Motor neuron (in vitro differentiated cells): ENCODE results near the gene NEK1. TPM values are rescaled to one million over a fixed set of nuclear protein-coding genes. Genes with fewer than 3 reads are reported as not detected.

Source experiments
- ATAC-seq, 8 experiments: fragments of 200-7000 bp; cut with Tn5 transposase; replicated peaks in 6 of 8; 2 replicates each; pipeline ENCODE4 v1.8.0; 2021; ENCODE audit warnings: mild to moderate bottlenecking in 8 of 8, moderate library complexity in 8 of 8
- H3K27ac ChIP-seq, 2 donors: fragments of 250-450 bp; sonication (Bioruptor Pico); 2 replicates each; pipeline ENCODE4 v1.9.0; 2021; ENCODE audit warnings: antibody characterized with exemption in 2 of 2, mild to moderate bottlenecking in 2 of 2, moderate library complexity in 1 of 2
- H3K4me1 ChIP-seq, 2 donors: fragments of 250-450 bp; sonication (Bioruptor Pico); replicated peaks in 1 of 2; 2 replicates each; pipeline ENCODE4 v1.6.1; 2021; ENCODE audit warnings: antibody characterized with exemption in 2 of 2, mild to moderate bottlenecking in 2 of 2, moderate library complexity in 1 of 2
- H3K4me3 ChIP-seq, 5 donors: fragments of 250-450 bp; sonication (Bioruptor Pico); 2 replicates each; pipeline ENCODE4 v1.9.0; 2021; ENCODE audit warnings: antibody characterized with exemption in 5 of 5, mild to moderate bottlenecking in 5 of 5, moderate library complexity in 4 of 5
- WGBS, 10 experiments: fragments of 450-650 bp; shearing (Covaris generic); methylation state at CpG; one replicate each; pipeline ENCODE4 v1.0.0; 2022; 5-methylcytosine and 5-hydroxymethylcytosine counted together
- in situ Hi-C, 9 experiments: fragments of 400-800 bp; cut with MboI; loops; one replicate each; pipeline ENCODE4 v1.15.0; 2021; ENCODE audit warnings: low sequenced_read_pairs in 9 of 9, low pct_unique_long_range_greater_than_20kb in 2 of 9; ENCODE audit not compliant: unreplicated experiment in 9 of 9
- total RNA-seq, 8 experiments: library from RNA; unstranded; fragments of 300-600 nt; gene quantifications; 2 replicates each; pipeline versions ENCODE4 v1.2.3 to v1.2.4, GENCODE V29; 2022

Gene NEK1
- total RNA-seq, 8 experiments from 2014 or later = 10.7 to 24.5 (median 16.0) TPM

DNA sequence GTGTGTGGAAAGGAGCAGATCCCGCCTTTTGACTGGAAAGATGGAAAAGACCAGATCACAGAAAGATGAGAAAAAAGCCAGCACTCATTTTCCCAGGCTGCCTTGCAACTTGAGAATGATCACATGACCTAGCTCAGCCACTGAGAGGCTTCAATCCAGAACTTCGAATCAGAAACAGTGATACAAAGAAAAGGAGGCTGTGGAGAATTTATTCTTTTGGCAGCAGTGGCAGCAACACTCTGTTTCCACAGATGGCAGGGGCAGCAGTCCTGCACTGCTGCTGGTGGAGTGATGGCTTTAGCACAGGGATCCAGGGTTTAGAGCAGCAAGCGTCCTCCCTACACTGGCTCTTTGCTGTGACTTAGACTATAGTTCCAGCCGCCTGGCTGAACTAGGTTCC is 263.8 kb downstream of the NEK1 start:
- Histone ChIP-seq H3K4me3 (no peak overlapping the region), H3K4me1 (no peaks in the 10 kb centered on the region), H3K27ac (no peak overlapping the region)
- 0 to 100% (median 97%) methylated on average over 1 to 4 of the region's 4 CpGs; no CpG with 5 or more reads in 1 of the 10 experiments for WGBS, 10 experiments
- no peak for ATAC-seq
- in situ Hi-C loops = no loop called here

DNA sequence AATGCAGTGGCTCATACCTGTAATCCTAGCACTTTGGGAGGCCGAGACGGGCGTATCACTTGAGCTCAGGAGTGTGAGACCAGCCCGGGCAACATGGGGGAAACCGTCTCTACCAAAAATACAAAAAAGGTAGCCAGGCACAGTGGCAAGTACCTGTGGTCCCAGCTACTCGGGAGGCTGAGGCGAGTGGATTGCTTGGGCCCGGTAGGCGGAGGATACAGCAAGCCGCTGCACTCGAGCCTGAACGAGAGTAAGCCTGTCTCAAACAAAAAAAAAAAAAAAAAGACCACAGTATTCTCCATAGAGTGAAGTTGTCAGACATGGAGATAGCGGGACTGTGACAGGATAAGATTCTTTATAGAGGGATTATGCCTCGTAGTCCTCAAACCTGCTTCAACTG is 265.5 kb downstream of the NEK1 start:
- 60 to 100% (median 90%) methylated on average over 1 to 7 of the region's 14 CpGs; no CpG with 5 or more reads in 2 of the 10 experiments for WGBS, 10 experiments
- Histone ChIP-seq H3K27ac (no peak overlapping the region), H3K4me1 (no peaks in the 10 kb centered on the region), H3K4me3 (no peak overlapping the region)
- in situ Hi-C loops = no loop called here
- ATAC-seq = no peak

- H3K4me3 ChIP-seq = no peak overlapping the region
- WGBS, 10 experiments = 17 to 56% (median 20%) methylated on average over 1 of the region's 2 CpGs; no CpG with 5 or more reads in 7 of the 10 experiments
- in situ Hi-C loops = no loop called here
- no peak overlapping the region for H3K27ac ChIP-seq
- no peaks in the 10 kb centered on the region for H3K4me1 ChIP-seq
- peak; percentile 15 to 68 (median 53) for ATAC-seq
Measured at GRCh38 chr4:169345316-169345721, 267.1 kb downstream of the NEK1 start.

Other genes starting within 250 kb of the NEK1 start
- gene CLCN3, start 8.0 kb upstream of the NEK1 start, total RNA-seq = 100 to 1,000 TPM in 3 of 8 experiments, 10 to 100 TPM in 5; 54.2 to 128 (median 88.5) TPM
- gene HPF1, start 145.4 kb upstream of the NEK1 start, total RNA-seq = 10 to 100 TPM; 14.8 to 46.5 (median 32.1) TPM